Stimulated activated CD8-positive, alpha-beta memory T cell treated with anti-CD3 and anti-CD28 coated beads, Interleukin-7, amount 100 ng/mL, for 48 hours (primary cell): Measurements from ENCODE around the gene SPEN.

ENCODE experiments used
- DNase-seq, 2 donors: peaks; one replicate each; pipeline ENCODE4 v3.0.0-alpha.2; 2020; ENCODE audit warnings: low read depth in 1 of 2; ENCODE audit errors: extremely low read depth in 1 of 2

Gene SPEN

DNA sequence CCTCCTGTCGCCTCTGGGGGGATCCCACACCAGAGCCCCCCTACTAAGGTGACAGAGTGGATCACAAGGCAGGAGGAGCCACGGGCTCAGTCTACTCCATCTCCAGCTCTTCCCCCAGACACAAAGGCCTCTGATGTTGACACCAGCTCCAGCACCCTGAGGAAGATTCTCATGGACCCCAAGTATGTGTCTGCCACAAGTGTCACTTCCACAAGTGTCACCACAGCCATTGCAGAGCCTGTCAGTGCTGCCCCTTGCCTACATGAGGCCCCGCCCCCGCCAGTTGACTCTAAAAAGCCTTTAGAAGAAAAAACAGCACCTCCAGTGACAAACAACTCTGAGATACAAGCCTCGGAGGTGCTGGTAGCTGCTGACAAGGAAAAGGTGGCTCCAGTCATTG lies 86.2 kb downstream of the SPEN start:
- no peak for DNase-seq

- DNase-seq, result no peak
These were observed 86.9 kb downstream of the SPEN start for GRCh38 chr1:15934211-15935055.

- DNase-seq, result no peak
These were observed 87.8 kb downstream of the SPEN start for GRCh38 chr1:15935056-15935950.

GRCh38 chr1:15936025-15936424 lies 88.5 kb downstream of the SPEN start:
- no peak for DNase-seq

DNA sequence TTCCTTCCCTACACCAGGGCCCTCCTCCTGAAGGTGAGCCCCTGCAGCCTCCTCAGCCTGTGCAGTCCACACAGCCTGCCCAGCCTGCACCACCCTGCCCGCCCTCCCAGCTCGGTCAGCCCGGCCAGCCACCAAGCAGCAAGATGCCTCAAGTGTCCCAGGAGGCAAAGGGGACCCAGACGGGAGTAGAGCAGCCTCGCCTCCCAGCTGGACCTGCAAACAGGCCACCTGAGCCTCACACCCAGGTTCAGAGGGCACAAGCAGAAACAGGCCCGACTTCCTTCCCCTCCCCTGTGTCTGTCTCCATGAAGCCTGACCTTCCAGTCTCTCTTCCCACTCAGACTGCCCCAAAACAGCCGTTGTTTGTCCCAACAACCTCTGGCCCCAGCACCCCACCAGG lies 89.6 kb downstream of the SPEN start:
- no peak for DNase-seq

- DNase-seq, result no peak
These were observed 90.2 kb downstream of the SPEN start for GRCh38 chr1:15937706-15938168.

DNA sequence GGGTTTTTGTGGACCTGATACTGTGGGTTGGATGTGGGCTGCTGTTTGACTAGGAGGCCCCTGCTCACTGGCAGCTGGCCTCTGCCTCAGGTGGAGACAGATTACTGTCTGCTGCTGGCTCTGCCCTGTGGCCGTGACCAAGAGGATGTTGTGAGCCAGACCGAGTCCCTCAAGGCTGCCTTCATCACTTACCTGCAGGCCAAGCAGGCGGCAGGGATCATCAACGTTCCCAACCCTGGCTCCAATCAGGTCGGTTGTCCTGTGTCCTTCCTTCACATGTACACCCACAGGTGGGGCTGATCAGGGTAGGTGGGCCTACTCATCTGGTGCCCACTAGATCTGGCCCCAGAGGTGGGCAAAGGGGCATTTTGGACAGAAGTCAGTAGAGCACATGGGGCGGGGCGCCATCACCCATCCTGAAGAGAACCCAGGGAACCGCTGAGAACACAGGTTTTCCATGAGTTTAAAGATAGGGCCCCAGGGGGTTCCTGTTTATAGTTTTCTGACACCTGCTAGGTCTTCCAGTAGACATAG lies 91.2 kb downstream of the SPEN start:
- DNase-seq, result no peak

DNA sequence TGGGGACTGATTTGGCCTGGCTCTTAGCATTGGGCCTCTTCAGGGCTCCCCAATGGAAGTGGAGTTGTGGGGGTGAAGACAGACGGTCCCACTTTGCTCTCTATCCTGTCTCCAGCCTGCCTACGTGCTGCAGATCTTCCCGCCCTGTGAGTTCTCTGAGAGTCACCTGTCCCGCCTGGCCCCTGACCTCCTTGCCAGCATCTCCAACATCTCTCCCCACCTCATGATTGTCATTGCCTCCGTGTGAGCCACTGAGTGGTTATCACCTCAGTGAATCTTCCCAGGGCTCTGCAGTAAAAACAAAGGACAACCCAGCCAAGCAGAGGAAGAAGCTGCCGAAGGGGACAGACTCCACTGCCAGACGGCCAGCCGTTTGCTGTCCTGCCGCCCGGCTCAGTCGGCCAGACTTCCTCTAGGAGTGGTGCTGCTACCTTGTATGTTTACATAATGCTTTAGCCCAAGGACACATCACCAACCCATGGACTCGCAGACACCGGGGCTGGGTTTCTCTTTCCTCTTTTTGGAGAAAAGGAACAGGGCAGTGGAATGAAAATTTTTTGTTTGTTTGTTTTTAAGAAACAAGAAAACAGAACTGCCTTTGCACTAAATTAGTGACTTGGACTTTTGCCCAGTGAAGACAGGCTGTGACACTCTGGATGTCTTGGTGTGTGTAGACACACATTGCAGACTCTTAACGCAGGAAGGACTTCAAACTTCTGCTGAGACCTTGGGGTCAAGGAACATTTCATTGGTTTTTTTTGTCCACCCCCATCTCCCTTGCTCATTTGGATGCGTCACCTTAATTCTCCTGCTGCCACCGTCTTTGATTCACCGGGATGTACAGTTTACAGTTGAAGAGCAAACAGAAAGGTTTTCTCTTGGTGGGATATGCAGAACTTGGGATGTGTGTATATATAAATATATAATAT lies 91.9 kb downstream of the SPEN start:
- DNase-seq, result no peak

DNA sequence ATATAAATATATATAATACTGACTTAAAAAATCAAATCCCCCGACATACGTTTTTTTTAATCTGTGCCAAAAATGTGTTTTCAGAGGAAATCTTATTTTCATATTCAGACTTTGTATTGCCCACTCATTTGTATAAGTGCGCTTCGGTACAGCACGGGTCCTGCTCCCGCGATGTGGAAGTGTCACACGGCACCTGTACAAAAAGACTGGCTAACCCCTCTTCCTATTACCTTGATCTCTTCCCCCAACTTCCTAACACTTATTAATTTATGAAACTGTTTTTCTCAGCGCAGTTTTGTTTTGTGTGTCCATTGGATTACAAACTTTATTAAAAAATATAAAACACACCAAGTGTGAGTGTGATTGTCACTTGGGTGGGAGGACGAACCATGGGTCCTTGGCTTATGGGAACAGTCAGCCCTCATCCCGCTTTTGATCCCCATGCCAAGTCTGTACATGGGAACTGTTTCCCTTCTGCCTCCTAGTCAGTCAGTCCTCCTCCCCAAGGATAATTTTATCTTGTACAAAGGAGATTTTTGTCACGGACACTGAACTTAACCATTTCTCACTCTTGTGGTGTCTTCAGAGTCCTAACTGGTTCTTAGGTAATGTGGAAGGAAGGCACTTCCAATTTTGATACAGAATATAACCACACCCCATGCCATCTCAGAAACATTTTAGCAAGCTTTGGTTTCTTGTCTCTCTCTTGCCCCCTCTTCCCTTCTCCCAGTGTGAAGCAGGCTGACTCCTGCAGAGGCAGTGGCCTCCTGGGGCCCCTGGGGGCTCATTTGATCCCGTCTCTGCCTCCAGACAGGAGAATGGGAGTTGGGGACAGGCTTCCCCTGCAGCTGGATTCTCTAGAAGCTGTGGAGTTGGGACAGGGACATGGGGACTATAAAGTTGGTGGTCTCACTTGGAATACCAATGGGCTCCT lies 92.9 kb downstream of the SPEN start:
- no peak for DNase-seq

- DNase-seq, result no peak
These were observed 93.7 kb downstream of the SPEN start for GRCh38 chr1:15941044-15941840.

DNA sequence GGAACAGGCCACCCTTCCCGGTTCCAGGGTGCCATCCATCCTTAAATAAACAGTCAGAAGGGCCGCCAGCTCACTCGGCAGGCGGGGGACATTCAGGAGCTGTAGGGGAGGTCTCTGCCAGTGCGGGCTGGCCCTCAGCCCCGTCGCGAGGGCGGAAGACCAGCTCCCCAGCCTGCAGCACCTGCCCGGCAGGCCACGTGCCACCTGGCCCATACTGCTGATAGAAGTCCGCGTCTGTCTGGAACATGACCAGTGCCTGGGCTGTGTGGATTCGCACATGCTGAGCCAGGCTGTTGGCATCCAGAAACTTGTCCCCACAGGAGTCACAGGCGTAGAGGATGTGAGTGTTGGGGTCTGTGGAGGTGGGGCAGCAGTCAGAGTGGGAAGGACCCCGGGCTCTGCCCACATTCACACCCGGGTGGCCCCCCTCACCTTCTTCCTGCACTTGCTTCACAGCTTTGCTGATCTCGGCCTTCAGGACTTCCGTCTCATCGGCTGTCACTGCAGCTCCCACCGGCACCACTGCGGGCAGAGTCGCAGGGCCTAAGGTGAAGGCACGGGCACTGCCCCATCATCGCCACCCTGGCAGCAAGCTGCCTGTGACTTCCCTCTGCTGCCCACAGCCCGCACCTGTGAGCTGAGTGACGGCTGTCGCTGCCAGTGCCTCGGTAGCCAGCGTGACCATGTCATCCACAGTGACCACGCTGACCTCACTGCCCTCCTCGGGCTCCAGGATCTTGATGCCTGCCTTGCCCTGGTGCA lies 94.6 kb downstream of the SPEN start:
- no peak for DNase-seq

DNA sequence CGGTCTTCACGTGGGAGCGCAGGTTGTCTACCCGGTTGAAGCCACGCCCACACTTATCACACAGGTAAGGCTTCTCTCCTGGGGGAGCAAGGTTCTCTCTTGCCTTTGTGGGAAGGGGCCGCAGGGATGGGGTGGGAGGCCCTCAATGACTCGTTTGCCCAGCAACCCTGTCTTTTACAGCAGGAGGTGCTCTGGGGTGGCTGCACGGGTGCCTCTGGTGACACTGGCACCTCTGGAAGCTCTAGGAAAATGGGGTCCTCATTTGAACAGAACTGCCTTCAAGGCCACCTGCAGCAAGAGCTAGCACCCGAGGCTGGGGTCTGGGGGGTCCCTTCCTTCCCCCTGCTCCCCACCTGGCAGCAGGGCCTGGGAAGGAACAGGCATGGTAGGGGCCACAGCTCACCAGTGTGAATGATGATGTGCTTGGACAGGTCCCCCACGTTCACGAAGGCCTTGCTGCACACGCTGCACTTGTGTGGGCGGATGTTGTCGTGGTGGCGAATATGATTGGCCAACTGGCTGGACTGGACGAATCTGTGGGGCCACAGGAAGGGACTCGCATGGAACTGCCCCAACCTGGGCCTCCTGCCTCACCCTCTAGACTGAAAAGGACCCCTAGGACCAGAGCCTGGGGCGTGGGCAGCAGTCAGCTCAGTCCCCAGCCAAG lies 95.3 kb downstream of the SPEN start:
- no peak for DNase-seq

DNA sequence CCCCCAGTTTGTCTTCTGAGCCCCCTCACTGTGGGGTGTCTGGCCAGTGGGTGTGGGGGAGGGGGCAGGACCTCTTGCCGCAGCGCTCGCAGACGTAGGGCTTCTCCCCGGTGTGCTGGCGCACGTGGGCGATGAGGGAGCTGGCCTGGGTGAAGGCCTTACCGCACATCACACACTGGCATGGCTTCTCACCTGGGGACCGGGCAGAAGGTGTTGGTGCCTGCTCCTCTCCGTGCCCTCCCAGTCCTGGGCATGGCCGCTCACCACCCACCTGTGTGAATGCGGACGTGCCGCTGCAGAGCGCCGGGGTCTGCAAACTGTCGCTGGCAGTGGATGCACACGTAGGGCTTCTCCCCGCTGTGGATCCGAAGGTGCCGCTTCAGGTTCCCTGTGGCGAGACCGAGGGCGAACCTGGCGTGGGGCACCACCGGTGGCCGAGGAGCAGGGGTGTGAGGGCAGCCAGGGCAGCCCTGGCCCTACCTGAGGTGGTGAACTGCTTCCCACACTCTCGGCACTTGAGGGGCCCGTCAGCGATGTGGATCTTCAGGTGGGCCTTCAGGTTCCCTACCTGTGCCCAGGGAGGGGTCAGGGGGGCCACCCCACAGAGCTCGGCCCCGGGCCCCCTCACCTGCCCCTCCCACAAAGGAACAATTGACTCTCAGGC lies 96.0 kb downstream of the SPEN start:
- no peak for DNase-seq

GRCh38 chr1:15943992-15944307 lies 96.4 kb downstream of the SPEN start:
- no peak for DNase-seq

DNA sequence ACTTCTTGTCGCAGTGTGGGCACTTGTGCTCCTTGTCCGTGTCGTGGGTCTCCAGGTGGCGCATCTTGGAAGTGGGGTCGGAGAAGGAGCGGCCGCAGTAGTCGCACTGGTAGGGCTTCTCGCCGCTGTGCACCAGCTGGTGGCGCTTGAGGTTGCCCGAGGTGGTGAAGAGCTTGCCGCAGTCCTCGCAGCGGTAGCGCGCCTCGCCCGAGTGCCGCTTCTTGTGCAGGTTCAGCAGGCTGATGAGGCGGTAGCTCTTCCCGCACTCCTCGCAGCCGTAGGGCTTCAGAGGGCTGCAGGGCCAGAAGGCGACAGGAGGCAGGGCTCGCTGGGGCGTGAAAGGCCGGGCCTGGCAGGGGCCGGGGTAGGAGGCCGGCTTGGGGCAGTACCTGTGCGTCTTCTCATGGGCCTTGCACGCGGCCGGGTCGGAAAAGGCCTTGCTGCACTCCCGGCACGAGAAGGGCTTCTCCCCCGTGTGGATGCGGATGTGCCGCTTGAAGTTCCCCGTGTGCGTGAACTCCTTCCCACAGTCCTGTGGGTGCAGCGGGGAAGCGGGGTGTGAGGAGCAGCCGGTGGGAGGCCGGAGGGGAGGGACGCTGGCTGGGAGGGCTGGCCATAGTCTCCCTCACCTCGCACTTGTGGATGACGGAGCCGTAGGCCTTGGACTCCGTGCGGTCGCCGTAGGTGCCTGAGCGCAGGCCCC lies 97.0 kb downstream of the SPEN start:
- no peak for DNase-seq
